GM18870 (cell line): ENCODE data around the gene FSTL1.

Source experiments
- ATAC-seq: cut with Tn5 transposase; IDR thresholded peaks from one replicate; pipeline ENCODE4 v1.9.1; 2021; ENCODE audit warnings: moderate library complexity; ENCODE audit not compliant: unreplicated experiment

The FSTL1 gene, protein sequence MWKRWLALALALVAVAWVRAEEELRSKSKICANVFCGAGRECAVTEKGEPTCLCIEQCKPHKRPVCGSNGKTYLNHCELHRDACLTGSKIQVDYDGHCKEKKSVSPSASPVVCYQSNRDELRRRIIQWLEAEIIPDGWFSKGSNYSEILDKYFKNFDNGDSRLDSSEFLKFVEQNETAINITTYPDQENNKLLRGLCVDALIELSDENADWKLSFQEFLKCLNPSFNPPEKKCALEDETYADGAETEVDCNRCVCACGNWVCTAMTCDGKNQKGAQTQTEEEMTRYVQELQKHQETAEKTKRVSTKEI

DNA sequence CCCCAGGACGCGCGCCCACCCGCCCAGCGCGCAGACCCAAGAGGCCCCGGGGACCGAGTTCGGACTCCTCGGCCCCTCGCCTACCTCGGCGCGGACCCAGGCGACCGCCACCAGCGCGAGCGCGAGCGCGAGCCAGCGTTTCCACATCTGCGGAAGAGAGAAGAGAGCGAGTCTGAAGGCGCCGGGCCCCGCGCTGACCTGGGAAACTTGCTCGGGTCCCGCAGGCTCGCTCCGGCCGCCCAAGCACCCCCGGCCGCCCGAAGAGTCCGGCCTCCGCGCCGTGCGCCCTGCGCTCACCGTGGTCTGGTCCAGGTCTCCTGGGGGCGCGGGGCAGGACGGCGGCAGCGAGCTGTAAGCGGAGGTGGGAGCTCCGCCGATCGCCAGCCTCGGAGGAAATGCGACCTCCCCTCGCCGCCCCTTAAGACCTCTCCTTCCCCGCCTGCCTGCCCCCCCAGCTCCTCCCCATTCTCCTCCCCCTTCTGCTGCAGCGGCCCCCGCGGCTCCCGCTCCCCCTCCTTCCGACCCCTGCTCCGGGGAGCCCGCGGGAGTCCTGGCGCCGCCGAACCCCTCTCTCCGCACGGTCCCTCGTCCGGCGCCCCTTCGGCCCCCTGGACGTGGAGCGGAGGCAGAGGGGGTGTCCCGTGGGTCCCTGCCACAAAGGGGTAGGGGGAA is at the start of gene FSTL1:
Gene FSTL1 (minus strand): TSS at position 393 of the 672 bp plus-strand sequence. CDS start 246 bp downstream, at position 147.
- no peak for ATAC-seq

DNA sequence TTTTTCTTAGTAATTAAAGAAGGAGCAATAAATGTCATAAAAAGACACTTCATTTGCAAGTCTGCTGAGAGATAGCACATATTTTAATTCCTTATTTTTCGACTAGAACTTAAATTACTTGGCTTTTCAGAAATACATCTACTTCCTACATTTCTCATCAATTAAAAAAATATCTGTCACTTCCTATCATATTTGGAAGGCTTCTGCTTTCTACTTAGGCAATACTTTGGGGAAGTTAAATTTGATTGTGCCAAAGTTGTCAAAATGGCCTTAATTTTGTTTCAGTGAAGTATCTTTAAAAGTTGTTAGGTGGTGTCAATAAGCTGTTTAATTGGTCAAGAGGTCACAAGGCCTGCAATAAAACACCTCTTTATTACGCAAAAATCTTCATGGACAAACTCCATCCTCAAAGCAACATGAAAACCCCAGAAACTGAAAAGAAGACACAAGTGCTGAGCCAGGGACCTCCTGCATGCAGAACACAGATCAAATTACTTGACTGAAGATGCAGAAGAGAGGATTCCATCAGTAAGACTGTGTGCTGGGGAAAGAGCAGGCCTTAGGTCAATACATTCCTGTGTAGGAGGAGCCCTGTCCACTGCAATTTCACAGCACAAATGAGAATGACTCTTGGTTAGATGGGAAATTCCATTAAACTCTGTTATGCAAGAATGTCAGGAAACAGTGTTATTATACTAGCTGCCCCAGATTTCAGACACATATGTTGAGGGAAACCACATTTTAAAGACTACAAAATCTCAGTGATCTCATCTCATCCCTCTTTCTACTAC is 48.0 kb upstream of the FSTL1 start:
- no peak for ATAC-seq

DNA sequence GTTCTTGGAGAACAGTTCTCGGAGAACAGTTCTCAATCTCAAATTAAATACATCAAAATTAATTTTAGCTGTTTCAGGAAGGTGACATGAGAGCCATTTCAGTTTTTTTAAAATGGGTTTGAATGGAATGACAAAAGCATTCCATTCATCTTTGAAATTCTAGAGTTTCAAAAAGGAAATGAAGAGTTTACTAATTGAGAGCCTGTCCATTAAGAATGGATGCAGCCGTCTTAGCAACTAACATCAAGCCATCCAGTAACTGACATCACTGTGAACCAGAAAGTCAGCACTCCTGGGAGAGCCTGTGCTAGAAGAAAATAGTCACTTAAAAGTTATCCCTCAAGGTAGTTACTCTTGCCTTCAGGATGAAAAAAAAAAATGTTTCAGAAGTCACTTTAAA is 47.0 kb upstream of the FSTL1 start:
- ATAC-seq, result no peak

DNA sequence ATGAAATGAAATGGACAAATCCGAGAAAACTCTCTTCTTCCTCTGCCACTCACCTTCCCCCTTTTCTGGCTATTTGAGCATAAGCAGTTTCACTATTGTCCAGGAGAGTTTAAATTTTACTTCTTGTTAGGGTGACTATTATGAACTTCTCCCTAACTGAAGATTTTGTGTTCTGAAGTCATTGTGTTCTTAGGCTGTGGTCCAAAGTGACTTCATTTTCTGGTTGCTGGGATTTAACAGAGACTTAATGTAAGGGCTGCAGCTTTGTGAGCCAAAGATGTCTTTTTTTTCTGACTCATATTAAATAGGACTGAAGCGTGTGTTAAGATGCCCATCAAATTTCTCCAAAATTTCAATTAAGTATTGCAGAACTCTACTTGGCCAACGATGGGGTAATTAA is 46.5 kb upstream of the FSTL1 start:
- no peak for ATAC-seq

DNA sequence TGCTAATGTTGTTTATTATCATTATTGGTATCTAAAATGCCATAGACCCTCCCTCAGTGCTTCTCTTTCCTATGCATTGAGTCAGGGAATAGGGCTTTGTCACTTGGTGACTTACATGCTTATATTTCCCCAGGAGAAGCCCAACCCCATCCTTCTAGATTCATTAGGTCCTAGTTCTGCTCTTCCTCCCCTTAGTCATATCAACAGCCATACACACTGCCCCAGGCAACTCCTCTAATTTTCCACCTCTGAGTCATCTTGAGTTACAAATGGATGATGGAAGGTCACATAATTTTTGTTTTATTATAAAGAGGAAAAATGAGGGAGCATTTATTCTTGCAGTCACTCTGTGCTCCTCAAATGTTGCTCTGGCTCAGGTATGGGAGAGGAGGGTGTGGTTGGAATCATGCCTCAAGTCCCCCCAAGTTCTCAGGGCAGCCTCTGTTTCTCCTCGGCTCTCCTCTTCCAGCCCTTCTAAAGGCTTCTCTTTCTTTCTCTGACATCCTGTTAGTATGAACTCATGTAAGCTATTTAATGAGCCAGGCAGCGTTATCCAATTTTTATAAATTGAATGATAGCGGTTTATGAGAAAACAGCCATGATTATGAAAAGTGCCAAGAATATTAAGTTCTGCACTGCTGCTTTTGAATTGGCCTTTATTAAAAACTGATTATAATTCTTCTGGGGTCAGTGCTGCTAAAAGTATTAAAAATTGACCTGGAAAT is 45.6 kb upstream of the FSTL1 start:
- ATAC-seq, result no peak

DNA sequence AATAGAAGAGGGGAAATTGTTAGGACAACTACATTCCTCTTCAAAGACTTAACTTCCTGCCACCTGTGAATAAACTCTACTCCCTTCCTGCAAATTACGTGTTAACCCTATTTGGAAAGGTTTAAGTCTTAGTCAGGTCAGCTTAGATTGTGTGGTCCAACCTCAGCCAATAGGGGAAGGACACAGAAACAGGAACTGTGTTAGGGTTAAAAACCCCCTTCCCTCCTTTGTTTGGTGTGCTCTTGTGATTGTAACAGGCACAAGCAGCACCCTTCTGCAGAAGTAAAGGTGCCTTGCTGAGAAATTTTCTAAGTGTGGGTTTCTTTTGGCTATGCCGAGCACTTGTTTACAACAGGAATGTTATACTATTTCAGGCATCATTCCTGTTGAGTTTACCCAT is 45.0 kb upstream of the FSTL1 start:
- no peak for ATAC-seq

DNA sequence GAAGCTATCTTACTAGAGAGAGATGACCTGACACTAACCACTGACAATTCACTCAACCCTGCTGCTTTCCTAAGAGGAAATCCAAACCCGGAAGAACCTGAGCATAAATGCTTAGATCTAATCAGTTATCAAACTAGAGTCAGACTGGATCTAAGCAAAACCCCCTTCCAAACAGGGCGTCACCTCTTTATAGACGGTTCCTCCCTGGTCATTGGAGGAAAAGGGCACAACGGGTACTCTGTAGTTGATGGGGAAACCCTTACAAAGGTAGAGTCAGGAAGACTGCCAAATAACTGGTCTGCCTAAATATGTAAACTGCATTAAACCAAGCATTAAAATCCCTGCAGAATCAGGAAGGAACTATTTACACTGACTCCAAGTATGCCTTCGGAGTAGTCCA is 41.3 kb upstream of the FSTL1 start:
- no peak for ATAC-seq

DNA sequence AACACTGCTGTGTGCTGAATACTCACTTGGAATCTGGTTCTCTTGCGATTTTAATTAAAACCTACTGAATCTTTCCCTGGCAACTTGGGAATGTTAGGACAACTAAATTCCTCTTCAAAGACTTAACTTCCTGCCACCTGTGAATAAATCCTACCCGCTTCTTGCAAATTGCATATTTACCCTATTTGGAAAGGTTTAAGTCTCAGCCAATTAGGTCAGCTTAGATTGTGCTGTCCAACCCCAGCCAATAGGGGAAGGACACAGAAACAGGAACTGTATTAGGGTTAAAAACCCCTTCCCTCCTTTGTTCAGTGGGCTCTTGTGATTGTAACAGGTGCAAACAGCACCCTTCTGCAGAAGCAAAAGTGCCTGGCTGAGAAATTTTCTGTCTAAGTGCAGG is 38.6 kb upstream of the FSTL1 start:
- ATAC-seq, result no peak

DNA sequence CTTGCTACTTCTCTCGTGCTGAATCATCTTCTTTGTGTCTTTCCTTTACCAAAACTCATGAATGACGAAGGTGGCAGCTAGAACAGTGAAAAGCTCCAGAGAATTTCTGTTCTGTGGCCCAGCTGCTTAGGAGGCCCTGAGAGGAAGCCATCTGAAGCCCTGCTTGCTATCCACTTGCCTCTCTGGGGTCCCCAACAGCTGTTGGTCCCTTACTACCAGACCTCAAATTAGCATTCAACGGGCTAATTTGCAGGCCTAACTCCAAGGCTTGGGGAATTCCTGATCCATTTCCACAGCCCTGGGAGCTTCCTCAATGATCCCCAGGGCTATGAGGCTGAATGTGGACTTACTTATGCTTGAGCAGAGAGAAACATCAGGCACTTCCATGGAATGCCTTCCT is 37.5 kb upstream of the FSTL1 start:
- no peak for ATAC-seq

DNA sequence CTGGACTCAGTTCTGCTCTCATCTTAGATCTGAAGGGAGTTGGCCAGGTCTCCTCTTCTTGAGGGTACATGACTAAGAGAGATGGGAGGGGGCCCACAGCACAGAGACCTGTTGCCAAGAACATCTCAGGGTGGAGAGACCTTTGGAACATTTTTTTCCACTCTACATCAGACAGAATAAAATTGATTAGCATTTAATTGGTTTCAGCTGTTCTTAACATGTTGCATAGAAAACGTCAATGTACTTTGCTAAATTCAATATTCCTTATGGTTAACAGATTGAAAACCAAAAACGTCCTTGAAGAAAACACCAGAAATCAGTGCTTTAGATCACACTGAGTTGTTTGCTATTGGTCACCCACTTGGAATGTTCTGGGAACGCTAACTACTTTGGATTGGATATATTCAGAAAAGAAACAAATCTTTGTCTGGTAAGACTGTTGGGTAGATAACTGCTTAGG is 36.4 kb upstream of the FSTL1 start:
- no peak for ATAC-seq

DNA sequence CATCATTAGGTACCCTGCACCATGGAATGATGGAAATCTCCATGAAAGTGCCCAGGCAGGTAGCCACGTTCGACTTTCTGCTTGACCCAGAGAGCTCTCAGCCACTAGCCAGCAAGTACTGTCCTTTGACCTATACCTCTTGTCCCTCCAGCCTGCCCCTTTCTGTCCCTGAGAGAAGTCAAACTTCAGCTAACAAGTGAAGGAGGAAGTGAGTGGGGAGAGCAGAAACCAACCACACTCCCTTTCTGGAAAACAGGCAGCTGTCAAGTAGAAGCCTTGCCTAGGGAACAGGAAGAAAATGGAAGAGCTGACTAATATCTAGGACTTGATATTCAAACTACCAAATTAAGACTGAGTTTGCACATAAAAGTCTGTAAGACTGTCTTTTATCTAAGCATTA is 30.3 kb upstream of the FSTL1 start:
- no peak for ATAC-seq

DNA sequence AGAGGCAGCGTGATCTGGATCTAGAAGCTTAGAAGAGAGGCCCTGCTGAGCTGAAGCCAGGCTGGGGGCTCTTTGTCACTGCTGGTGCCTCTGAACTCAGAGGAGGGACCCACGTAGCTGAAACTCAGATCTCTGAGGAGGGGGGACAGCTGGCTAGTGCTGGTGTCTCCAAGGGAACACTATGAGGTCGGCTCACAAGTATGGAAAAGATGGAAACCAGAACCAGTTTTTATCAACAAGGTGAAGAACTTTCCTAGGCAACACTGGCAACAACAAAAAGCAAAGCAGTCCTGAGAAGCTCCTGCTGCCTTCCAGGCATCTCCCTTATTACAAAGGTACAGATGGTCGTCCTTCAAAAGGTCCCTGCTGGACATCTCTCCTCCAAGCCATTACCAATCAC is 27.0 kb upstream of the FSTL1 start:
- no peak for ATAC-seq

DNA sequence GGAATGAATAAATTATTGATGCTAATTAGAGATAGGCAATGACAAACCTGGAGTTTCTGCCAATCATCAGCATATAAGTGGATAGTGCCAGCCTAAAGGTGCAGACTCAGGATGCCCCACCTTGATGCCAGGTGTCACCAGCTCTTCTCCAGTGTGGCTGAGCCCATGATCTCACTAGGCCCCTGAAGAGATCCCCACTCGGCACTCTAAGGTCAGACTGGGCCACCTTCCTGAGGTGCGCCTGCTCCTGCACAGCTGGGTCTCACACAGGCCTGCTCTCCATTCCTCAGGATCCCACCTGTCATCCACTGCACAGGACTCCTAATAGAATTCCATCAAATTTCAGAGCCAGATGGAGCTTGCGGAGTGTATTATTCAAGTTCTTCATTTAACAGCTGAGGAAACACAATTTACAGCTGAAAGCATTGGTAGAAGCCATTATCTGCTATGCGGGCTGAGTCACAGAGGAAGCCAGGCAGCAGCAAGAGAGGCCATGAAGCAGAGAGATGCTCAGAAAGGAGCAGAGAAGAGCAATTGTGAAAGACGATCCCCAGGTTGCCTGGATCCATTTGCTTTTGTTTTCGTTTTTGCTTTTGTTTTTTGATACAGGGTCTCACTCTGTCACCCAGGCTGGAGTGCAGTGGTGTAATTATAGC is 25.1 kb upstream of the FSTL1 start:
- ATAC-seq, result no peak

DNA sequence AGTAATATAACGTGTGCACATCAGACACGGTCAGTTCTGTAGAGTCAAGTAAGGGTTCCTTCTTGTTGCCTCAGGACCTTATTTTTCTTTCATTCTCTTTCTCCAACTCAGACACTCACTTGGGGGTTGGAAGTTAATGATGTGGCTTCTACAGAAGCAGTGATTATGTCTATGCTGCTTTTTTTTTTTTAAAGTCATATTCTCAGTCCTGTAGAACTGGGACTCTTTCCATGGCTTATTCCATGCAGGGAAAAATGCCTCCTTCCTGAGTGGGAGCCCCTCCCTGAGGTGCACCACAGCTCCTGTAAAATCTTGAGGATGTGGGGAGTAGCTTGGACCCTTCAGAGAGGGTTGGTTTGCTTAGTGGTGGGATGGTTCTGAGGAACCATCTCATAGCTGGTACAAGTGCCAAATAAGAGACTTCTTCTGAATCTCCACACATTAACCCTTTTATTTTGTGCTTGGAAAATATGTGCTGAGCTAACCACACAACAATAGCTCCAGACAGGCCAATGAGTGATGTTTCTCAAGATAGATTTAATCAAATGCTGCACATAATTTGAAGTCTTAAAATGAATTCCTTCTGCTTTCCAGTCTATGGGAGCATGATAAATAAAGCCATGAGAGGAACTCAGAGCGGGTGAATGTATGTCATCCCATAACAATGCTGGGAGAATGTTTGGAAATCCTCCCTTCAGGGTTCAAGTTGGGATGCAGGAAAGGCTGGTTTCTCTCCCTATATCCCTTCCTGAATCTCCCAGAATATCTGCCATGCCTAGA is 23.3 kb upstream of the FSTL1 start:
- ATAC-seq, result no peak

DNA sequence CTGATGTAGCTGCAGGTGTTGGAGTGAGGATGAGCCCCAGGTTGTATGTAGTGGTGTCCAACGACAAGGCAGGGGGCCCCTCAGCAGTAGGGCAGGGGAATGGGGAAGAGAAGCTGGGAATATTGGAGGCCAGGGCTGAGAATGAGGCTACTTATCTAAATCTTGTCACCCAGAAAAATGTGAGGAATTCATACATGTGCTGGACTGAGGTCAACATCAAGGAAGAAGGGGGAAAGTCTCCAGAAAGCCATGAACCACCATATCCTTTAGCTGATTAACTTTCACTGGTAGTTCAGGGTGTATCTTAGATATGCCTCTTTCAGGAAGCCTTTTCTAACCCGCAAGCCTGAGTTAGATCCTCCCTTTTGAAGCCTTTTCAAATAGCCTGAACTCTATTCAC is 22.6 kb upstream of the FSTL1 start:
- no peak for ATAC-seq

DNA sequence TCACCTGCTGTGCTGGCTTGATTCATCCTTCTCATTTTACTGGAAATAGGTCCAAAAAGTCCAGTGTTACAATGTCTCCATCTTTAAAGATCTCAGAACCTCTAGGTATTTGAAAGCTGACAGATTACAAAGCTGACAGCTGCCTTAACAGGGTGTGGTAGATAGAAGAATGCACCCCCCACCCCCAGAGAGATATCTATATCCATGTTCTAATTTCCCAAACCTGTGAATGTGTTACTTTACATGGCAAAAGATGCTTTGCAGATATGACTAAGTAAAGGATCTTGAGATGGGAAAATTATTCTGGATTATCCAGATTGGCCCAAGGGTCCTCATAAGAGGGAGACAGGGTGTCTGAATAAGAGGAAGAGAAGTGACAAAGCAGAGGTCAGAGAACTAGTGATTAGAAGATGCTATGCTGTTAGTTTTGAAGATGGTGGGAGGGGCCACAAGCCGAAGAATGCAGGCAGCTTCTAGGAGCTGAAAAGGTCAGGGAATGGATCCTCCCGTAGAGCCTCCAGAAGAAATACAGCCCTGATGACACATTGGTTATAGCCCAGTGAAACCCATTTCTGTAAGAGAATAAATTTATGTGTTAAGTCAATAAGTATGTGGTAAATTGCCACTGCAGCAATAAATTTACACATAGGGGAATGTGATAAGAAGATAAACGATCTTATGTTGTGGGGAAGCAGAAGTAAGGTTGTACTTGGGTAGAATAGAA is 21.5 kb upstream of the FSTL1 start:
- no peak for ATAC-seq

DNA sequence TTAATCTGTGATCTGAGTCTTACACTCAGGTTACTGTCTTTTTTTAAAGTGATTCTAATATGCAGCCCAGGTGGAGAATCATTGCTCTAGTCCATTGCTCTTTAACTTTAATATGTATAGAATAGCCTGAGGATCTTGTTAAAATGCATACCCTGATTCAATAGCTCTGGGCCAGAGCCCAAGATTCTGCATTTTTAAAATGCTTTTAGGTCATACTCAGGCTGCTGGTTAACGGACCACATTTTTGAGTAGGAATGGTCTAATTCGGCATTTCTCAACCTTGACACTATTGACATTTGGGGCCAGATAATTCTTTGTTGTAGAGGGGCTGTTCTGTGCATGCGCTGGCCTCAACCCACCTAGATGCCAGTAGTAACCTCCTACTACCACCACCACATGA is 20.9 kb upstream of the FSTL1 start:
- no peak for ATAC-seq

DNA sequence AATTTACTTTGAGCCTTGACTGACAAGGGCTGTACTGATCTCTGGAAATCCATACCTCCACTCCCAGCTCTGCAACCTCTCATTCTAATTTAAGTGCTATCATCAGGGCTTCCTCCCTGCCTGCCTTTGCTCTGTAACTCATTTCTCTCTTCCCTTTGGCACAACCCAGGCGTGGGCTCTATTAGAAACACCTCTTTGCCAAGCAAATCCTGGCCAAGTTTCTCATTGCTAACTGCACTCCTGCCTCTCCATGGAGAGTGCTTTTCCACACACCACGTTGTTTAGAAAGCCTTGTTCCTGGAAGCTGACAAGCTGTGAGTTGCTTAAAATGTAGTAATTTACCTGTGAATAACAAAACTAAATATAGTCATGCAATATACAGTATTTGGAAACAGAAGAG is 20.1 kb upstream of the FSTL1 start:
- no peak for ATAC-seq

DNA sequence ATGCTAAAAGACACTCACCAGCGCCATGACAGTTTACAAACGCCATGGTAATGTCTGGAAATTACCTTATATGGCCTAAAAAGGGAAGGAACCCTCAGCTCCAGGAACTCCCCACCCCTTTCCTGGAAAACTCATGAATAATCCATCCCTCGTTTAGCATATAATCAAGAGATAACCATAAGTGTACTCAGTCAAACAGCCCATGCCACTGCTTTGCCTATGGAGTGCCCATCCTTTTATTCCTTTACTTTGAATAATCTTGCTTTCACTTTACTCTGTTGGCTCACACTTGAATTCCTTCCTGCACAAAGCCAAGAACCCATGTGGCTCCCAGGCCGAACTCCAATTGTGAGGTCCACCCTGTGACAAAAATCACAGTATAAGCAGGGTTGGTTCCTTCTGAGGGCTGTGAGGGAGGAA is 19.1 kb upstream of the FSTL1 start:
- ATAC-seq, result no peak
